RWPE1 (cell line): ENCODE measurements around the gene CAPN11.
"Not testable (repeated sequence)": the region's sequence is repeated elsewhere in the genome, so short reads cannot be mapped to it uniquely, and the experiment has no call there.

Experiments used
- CTCF ChIA-PET: fragments of 350-600 bp; sonication (Branson Sonifier 250); formaldehyde crosslinking; extraction: SDS; loops from one replicate; lab custom pipeline; 2021; lab: Yijun Ruan, JAX
- POLR2A ChIA-PET: fragments of 400-600 bp; formaldehyde crosslinking; extraction: SDS; loops from one replicate; lab custom pipeline; 2020; ENCODE audit warnings: antibody characterized with exemption; ENCODE audit not compliant: low non-redundant PET; lab: Yijun Ruan, JAX
- DNase-seq: peaks from one replicate; pipeline ENCODE4 v3.0.0; 2012; ENCODE audit warnings: low spot score
- H3K27ac ChIP-seq: fragments of 450-650 bp; 2 replicates; pipeline ENCODE4 v1.5.1; 2017
- TF ChIP-seq, protein P1 (sequence below): fragments of 450-650 bp; conservative IDR thresholded peaks from 2 replicates; pipeline ENCODE4 v1.5.1; 2017; ENCODE audit warnings: low read depth, mild to moderate bottlenecking

Gene CAPN11

DNA sequence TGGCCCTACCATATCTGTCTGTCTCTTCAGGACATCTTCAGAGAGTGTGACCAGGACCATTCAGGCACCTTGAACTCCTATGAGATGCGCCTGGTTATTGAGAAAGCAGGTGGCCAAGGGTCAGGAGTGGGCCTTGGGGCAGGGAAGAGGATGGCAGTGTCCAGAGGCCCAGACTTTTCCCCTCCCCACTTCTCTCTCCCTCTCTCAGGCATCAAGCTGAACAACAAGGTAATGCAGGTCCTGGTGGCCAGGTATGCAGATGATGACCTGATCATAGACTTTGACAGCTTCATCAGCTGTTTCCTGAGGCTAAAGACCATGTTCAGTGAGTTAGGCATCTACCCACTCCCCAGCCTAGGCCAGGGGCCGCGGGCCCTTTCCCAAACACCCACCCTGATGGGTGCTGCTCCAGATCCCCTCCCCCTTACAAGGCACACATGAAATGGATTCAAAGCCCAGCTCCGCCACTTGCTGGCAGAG lies 24.3 kb downstream of the CAPN11 start:
- TF ChIP-seq, protein P1, sequence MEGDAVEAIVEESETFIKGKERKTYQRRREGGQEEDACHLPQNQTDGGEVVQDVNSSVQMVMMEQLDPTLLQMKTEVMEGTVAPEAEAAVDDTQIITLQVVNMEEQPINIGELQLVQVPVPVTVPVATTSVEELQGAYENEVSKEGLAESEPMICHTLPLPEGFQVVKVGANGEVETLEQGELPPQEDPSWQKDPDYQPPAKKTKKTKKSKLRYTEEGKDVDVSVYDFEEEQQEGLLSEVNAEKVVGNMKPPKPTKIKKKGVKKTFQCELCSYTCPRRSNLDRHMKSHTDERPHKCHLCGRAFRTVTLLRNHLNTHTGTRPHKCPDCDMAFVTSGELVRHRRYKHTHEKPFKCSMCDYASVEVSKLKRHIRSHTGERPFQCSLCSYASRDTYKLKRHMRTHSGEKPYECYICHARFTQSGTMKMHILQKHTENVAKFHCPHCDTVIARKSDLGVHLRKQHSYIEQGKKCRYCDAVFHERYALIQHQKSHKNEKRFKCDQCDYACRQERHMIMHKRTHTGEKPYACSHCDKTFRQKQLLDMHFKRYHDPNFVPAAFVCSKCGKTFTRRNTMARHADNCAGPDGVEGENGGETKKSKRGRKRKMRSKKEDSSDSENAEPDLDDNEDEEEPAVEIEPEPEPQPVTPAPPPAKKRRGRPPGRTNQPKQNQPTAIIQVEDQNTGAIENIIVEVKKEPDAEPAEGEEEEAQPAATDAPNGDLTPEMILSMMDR: no peak
- no peak for DNase-seq
- ChIA-PET POLR2A (no interaction called here), CTCF (no interaction called here)
- H3K27ac ChIP-seq: no peak overlapping the region

DNA sequence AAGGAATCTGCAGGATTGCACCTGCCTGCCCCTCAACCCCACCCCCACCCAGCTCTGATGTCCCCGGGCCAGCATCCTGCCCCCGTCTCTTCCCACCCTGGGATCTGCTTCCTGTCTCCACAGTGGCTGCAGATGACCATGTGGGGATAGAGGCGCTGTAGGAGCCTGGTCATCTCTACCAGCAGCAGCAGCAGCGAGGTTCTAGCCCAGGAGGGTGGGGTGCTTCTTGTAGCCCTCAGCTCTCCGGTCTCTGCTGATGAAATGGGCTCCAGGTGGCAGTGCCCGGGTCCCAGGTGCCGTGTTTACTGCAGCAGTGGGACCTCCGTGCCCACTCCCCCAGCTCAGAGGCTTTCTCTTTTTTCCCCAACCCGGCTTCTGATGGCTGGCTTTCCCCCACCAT lies 25.2 kb downstream of the CAPN11 start:
- no peak for DNase-seq
- TF ChIP-seq, protein P1: no peak
- CTCF ChIA-PET: no interaction called here
- no peak overlapping the region for H3K27ac ChIP-seq
- POLR2A ChIA-PET: no interaction called here

DNA sequence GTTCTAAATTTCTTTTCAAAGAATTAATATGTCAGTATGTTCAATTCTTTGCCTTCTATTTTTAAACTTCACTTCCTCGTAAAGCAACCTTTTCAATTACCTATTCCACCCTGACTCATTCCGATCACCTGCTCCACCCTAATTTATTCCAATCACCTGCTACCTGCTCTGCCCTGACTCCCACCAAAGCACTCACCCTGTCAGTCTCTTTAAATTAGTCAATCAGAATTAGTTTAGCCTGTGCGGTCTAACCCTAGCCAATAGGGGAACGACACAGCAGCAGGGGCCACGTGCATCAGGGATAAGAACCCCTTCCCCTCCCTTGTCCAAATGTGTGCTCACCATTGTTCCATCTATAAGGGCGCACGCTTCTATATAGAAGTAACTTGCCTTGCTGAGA lies 26.7 kb downstream of the CAPN11 start:
- DNase-seq, H3K27ac ChIP-seq, POLR2A ChIA-PET: not testable (repeated sequence)
- CTCF ChIA-PET: interaction anchor here (0.6 to 1.0 kb wide), 3 partner anchors 36 to 110 kb away, joined by 3 to 7 read pairs (median 3); no protein-coding TSS in a partner anchor

DNA sequence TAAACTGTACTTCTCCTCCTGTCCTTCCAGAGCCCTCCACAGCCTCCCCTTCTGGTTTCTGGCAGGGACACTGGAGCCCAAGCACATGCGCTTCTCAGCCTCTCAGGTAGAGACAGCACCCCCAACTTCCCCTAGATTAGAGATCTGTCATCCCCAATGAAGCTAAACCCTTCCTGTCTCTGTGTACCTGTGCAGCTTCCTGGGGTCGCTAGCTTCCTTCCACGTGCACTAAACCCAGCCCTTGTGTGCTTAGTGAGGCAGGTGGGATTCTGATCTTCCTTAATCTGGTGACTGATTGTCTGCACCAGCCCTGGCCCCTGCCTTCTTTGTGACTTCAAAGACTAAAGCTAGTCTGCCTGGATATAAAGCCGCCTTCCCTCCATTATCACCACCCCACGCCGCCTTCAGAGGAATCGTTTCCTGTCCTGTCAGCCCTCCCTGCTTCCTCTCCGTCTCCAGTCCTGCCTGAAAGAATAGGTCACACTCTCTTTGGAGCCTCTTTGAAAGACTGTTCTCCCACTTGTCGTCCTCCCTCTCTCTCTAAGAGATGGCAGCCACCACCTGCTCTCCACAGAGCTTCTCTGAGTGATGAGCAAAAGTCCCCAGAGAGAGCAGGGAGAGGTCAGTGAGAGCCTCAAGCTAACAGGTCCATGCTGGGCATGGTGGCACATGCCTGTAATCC lies 27.5 kb downstream of the CAPN11 start:
- H3K27ac ChIP-seq: no peak overlapping the region
- TF ChIP-seq, protein P1: no peak
- DNase-seq: no peak
- ChIA-PET POLR2A (no interaction called here), CTCF (interaction anchor here (0.6 to 0.9 kb wide), 3 partner anchors 35 to 89 kb away, joined by 3 to 7 read pairs (median 3); no protein-coding TSS in a partner anchor)

DNA sequence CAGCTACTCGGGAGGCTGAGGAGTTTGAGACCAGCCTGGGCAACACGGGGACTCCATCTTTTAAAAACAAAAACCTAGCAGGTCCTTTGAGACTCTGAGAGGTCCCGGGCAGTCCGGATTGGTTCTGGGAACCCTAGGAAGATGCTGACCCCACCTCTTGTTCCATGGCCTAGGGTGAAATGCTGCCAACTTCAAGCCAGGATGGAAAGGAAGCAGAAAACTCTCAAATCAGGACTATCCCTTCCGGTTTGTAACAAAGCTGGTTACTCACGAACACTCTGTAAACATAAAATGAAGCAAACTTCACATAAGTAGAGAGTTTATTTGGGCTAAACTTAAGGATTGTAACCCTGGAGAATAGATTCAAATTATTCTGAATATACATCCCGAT lies 28.0 kb downstream of the CAPN11 start:
- no peak for DNase-seq
- no peak overlapping the region for H3K27ac ChIP-seq
- TF ChIP-seq, protein P1: no peak
- POLR2A ChIA-PET: no interaction called here
- CTCF ChIA-PET: interaction anchor here (0.7 kb wide), 2 partner anchors 26 to 89 kb away, joined by 3 to 6 read pairs; no protein-coding TSS in a partner anchor

DNA sequence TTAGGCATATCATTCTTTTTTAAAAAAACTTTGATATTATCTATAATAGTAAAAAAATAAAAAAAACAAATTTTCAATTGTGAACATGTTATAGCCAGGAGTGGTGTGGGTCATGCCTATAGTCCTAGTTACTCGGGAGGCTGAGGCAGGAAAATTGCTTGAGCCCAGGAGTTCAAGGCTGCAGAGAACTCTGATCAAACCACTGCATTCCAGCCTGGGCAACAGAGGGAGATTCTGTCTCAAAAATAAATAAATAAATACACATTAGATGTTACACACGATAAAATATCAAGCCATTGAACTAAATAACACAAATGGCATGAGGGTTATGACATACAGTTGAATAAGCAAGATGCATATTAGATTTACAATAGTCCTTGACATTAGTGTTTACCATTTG lies 30.2 kb downstream of the CAPN11 start:
- TF ChIP-seq, protein P1: no peak
- CTCF ChIA-PET: no interaction called here
- POLR2A ChIA-PET: no interaction called here
- DNase-seq: no peak
- no peak overlapping the region for H3K27ac ChIP-seq

DNA sequence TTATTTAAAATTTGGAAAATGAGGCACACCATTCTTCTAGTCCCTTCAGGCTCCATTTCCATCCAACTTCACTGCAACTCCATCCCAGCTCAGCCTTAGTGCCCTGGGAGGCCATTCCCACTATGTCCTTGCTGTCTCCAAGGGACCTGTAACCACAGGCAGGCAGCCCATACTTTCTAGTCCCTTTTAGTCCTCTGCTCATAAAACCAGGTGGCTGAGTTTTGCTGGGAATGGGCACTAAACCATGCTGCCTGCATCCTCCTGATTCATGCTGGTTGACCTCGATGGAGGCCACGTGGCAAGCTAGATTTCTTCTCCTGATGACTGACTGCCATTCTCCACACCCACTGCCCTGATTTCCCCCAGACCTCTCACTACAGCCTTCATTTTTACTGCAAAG lies 30.6 kb downstream of the CAPN11 start:
- ChIA-PET POLR2A (no interaction called here), CTCF (interaction anchor here (1.2 kb wide), 1 partner anchor 9 kb away, joined by 3 read pairs; no protein-coding TSS in a partner anchor)
- DNase-seq: no peak
- TF ChIP-seq, protein P1: no peak
- H3K27ac ChIP-seq: no peak overlapping the region
